CD4-positive, alpha-beta T cell treated with Interleukin-4 for 1 hour (primary cell): ENCODE data around the gene ARID5B.

Experiments
- DNase-seq, 2 donors: peaks; one replicate each; pipeline ENCODE4 v3.0.0-alpha.2; 2020 to 2022

ARID5B gene

DNA sequence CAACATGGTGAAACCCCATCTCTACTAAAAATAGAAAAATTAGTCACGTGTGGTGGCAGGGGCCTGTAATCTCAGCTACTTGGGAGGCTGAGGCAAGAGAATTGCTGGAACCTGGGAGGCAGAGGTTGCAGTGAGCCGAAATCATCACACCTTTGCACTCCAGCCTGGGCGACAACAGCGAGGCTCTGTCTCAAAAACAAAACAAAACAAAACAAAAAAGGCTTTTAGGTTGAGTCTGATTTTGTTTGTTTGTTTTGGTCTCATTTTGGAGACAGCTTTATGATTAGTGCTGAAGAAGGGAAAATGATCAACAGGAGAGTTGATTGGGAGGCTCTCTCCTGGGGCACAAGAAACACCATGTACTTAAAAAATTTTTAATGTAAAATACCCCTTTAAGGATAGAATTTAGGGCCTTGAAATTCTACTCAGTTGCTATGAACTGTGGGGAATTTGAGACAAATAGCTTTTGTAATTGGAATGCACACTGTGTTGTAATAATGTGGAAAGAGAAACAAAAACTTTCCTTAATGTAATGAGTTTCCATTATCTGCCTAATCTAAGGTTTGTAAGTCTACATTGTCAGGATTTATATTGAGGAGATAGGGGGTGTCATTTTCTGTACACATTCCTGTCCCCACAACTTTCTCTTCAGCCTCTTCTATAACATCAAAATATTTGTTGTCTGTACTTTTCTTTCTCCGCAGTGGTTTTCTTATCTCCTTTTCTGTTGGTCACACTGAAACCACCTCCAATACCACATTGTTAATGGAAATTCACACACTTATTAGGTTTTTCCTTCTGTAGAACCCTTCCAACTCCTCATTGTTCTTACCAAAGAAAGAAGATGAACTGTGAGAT is 41.3 kb downstream of the ARID5B start:
- peak in 1 of 2 donors; percentile 81 for DNase-seq

GRCh38 chr10:61943674-61944378 is 42.3 kb downstream of the ARID5B start:
- peak; percentile 64 to 75 for DNase-seq

DNA sequence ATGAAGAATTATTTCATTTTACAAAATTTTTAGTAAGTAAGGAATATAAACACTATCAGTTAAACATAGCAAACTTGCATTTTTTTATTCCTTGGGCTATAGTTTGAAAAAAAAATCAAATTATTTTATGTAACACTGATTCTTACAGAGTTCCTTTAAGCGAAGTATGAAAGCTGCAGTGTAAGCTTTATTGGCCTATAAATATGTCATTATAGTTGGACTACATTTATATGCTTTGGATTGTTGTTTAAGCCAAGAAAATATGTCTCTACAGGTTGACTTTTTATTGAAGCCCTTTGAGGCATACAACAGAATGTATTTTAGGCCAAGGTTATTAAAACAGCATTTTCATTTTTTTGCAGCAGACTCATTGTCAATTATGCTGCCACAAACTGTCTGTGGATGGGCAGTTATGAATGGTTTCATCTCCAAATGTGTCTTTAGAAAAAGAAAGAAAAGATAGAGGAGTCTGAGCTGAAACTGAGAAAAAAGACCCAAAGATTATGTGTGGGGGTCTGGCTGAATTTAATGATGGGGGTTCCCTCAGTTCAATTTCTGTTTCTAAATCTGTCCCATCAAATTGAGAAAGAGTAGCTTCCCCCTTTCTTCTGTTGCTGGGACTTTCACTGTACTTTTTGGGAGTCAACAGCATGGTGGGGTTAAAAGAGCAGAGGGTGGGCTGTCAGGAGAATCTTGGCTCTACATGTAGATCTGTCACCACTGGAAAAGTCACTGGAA is 43.1 kb downstream of the ARID5B start:
- DNase-seq: no peak

GRCh38 chr10:61949687-61950086 is 48.2 kb downstream of the ARID5B start:
- no peak for DNase-seq

DNA sequence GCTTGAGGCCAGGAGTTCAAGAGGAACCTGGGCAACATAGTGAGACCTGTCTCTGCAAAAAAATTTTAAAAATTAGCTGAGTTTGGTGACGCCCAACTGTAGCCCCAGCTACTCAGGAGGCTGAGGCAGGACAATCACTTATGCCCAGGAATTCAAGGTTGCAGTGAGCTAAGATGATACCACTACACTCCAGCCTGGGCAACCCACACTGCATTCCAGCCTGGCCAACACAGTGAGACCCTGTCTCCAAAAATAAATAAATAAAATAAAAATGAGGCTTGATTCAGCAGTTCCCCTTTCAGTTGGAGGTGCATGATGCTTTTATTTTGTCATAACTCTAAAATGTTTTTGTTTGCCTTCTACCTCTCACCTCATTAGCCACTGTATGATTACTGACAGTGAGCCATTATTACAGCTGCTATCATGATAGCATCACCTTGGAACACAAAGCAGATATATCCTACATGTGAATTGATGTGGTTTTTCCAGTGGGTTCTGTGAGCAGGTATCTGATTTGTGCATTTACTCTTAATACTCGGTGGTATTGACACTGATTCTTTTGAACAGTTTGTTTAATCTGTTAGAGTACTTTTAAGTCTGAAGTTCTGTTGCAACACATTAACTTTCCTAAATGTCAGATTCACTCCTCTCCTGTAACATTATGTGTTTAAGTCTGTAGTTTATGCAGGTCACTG is 49.1 kb downstream of the ARID5B start:
- DNase-seq: no peak

GRCh38 chr10:61951144-61951483 is 49.6 kb downstream of the ARID5B start:
- no peak for DNase-seq

DNA sequence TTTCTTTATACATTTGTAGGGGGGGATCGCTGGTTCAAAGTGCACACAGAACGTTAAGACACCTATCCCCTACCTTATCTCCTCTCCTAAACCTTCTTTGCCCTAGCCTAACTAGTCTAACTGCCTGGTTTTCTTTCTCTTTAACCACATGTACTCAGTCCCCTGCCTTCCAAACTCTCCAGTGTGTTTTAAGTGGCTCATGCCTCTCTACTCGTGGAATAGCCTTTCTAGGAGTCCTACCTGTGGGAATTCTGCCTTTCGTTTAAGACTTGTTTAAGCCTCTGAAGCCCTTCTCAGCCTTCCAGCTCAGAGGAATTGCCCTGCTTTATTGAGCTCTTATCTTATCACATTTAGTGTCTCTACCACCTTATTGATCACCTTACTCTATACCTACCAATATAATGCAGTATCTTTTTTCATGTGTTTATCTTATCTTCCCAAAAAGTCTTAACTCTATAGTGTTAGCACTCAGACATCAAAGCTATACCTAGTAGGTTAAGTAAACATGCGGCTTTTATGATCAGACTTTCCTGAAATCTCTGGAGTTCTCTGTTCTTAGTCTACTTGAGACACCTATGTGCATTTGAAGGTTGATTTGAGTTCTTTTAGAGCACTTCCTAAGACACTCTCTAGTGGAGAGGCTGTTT is 50.7 kb downstream of the ARID5B start:
- no peak for DNase-seq

DNA sequence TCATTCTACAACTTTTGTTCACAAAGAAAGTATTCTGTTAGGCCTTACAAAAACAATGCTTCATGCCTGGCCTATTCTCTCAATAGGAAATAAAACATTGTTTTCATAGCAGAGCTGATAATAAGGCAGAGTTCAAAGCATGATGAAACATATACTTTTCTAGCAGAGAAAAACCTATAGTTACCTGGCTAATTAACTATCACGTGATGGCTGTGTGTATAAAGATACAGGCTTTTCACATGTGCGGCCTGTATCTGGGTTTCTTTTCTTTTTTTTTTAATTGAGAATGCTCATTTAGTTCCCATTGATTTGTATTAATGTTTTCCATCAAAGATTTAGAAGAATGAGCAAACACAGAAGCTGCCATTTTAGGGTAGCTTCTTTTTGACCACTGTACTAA is 51.7 kb downstream of the ARID5B start:
- DNase-seq: no peak

- no peak for DNase-seq
These were observed 56.3 kb downstream of the ARID5B start for GRCh38 chr10:61957806-61958205.

DNA sequence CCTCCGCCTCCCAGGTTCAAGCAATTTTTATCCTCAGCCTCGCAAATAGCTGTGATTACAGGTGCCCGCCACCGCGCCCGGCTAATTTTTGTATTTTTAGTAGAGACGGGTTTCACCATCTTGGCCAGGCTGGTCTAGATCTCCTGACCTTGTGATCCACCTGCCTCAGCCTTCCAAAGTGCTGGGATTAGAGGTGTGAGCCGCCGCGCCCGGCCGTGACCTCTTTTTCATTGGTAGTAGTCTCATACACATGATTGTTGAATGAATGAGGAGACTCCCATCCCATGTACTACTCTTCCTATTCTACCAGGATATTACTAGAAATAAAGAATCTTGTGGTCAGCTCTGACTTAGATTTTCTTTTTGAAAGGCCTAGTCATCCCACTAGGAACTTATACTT is 56.8 kb downstream of the ARID5B start:
- no peak for DNase-seq

DNA sequence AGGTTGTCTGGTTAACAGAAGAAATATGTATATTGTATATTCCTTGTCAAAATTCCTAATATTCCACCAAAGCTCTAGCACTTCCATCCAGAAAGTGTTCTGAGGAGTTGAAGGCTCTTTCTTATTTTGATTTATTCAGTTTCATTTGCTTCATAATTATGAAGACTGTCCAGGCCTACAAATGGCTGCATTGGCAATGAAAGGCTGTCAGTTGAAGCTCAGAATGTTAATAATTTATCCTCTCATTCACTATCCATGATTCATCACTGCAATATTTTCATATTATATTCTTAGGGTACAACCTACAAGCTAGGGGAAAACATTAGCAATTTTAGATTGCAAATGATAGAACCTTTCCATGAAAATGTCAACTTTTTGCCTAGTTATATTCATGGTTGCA is 57.3 kb downstream of the ARID5B start:
- DNase-seq: no peak

GRCh38 chr10:61959814-61960213 is 58.3 kb downstream of the ARID5B start:
- no peak for DNase-seq

DNA sequence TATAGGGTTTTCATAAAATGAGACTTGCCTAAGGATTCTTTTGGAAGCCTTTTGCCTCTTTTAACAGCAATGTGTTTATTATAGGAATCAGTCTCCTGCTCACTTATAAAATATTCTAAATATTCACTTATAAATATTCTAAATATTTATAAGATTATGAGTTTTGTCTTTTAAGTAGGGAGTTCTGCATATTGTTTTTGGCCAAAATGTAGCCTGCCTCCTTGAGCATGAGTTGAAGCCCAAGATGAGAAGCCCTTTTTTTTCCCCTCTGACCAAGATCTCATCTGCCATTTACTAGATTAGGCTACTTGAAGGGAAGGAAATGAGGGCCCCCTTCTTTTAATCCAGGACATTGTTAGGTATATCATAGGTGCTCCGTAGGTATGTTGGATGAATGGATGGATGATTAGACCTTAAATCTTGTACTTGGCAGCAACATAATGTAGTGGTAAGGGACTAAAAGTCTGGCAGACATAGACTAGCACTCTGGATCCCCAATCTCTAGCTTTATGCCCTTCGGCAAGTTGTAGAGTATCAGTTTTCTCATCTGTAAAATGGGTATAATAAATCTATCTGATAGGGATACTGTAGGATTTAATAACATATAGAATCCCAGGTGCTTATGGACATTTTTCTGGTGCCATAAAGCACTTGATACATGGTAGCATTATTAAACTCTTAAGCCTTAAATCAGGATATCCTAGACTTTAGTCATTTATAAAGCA is 59.1 kb downstream of the ARID5B start:
- no peak for DNase-seq

- DNase-seq: peak; percentile 50 to 66
These were observed 59.8 kb downstream of the ARID5B start for GRCh38 chr10:61961278-61961677.

DNA sequence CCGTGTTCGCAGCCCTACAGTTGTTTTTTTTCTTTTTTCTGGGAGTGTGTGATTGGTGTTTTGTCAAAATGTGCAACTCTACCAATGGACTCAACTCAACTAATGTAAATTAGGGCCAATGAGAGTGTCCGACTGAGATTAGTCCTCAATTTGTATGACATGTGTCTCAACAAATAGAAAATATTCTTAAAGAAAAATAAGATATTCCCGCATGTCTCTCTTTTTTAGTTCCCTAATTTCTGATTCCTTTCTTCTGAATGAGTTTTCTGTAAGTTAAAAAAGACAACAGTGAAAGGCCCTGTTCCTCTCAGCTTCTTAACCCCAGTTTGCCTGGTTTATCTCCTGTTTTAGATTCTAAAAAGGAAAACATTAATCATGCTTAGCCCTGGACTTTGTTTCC is 61.5 kb downstream of the ARID5B start:
- no peak for DNase-seq

GRCh38 chr10:61963669-61964058 is 62.2 kb downstream of the ARID5B start:
- DNase-seq: no peak

GRCh38 chr10:61964059-61964709 is 62.7 kb downstream of the ARID5B start:
- DNase-seq: no peak

DNA sequence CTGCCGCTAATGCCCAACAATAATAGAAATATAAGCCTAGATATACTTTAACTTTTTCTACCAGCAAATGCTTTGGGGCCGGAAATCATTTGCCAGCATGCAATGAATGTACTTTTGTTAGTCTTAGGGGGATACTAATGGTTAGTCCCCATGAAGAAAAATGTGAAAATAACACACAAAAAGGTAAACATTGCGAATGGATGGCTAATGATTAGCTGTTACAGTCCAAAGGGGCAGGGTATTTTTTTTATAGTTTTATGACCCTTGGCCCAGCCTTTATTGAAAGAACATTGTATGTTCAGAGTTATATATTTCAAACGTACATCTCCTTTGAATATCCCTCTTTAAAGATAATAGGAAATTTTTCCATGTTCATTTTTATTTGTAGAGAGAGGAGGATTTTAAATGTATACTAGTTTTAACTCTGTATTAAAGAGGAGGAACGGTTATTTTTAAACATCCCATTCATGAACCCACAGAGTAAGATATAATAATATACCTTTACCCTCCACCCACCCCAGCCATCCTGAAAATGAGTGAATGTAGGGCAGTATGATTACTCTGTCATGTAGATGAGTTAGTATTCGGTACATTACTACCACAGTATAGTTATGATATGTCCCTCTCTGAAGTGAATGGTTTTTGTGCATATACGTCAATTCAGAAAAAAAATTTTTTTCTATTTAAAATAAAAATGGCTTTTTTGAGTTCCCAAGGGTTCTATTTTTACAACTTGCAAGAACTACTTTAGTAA is 63.6 kb downstream of the ARID5B start:
- no peak for DNase-seq

GRCh38 chr10:61965703-61966395 is 64.3 kb downstream of the ARID5B start:
- DNase-seq: no peak

GRCh38 chr10:61967298-61967697 is 65.8 kb downstream of the ARID5B start:
- no peak for DNase-seq
